Pons (tissue), 1 donor: Measurements from ENCODE around the gene FAM161A.
"Not testable (repeated sequence)": the region's sequence is repeated elsewhere in the genome, so short reads cannot be mapped to it uniquely, and the experiment has no call there.

Experiments used
- DNase-seq: peaks from one replicate; pipeline ENCODE4 v3.0.0-alpha.2; 2016; ENCODE audit warnings: low spot score

The FAM161A gene

GRCh38 chr2:61841286-61841685 lies 12.6 kb downstream of the FAM161A start:
- DNase-seq, result no peak

- DNase-seq, result no peak
Observed at GRCh38 chr2:61834893-61835292, 19.0 kb downstream of the FAM161A start.

GRCh38 chr2:61833971-61834370 lies 19.9 kb downstream of the FAM161A start:
- DNase-seq, result no peak

- no peak for DNase-seq
Observed at GRCh38 chr2:61832183-61832841, 21.5 kb downstream of the FAM161A start.

GRCh38 chr2:61822255-61822654 lies 31.6 kb downstream of the FAM161A start:
- DNase-seq, result no peak

- DNase-seq, result no peak
Observed at GRCh38 chr2:61816480-61817355, 37.1 kb downstream of the FAM161A start.

GRCh38 chr2:61814539-61815160 lies 39.2 kb downstream of the FAM161A start:
- no peak for DNase-seq

- DNase-seq, result not testable (repeated sequence)
Observed at GRCh38 chr2:61813314-61813713, 40.5 kb downstream of the FAM161A start.

- DNase-seq, result no peak
Observed at GRCh38 chr2:61811821-61812220, 42.0 kb downstream of the FAM161A start.

- not testable (repeated sequence) for DNase-seq
Observed at GRCh38 chr2:61810203-61810602, 43.7 kb downstream of the FAM161A start.

GRCh38 chr2:61808693-61809092 lies 45.2 kb downstream of the FAM161A start:
- DNase-seq, result not testable (repeated sequence)

GRCh38 chr2:61807036-61807757 lies 46.7 kb downstream of the FAM161A start:
- no peak for DNase-seq

GRCh38 chr2:61802548-61802947 lies 51.3 kb downstream of the FAM161A start:
- DNase-seq, result no peak

GRCh38 chr2:61799099-61799498 lies 54.8 kb downstream of the FAM161A start:
- no peak for DNase-seq

GRCh38 chr2:61797446-61797845 lies 56.4 kb downstream of the FAM161A start:
- DNase-seq, result not testable (repeated sequence)

- DNase-seq, result no peak
Observed at GRCh38 chr2:61795408-61795807, 58.5 kb downstream of the FAM161A start.

- DNase-seq, result peak; percentile 9
Observed at GRCh38 chr2:61793389-61793836, 60.4 kb downstream of the FAM161A start.

GRCh38 chr2:61792355-61792890 lies 61.4 kb downstream of the FAM161A start:
- no peak for DNase-seq

- DNase-seq, result no peak
Observed at GRCh38 chr2:61789807-61790602, 63.9 kb downstream of the FAM161A start.

GRCh38 chr2:61787941-61788563 lies 65.8 kb downstream of the FAM161A start:
- DNase-seq, result no peak
